ENCODE data around the gene PADI3. TPM values are rescaled to one million over a fixed set of nuclear protein-coding genes. Genes with fewer than 3 reads are reported as not detected.

Gene PADI3
- total RNA-seq, 4 donors from 2014 or later, result not detected

- no peak overlapping the region for H3K27ac ChIP-seq
- TF ChIP-seq POLR2A (IDR thresholded peaks at IDR 0.05) (no peak), CTCF (IDR thresholded peaks at IDR 0.05) (no peak)
- no peaks in the 10 kb centered on the region for H3K27me3 ChIP-seq
- no peaks in the 10 kb centered on the region for H3K4me1 ChIP-seq
- no peak overlapping the region for H3K4me3 ChIP-seq
- H3K36me3 ChIP-seq, result no peaks in the 10 kb centered on the region
- DNase-seq, result no peak
- H3K9me3 ChIP-seq, result no peaks in the 10 kb centered on the region
- intact Hi-C loops (cut with DNase I; ENCODE audit: low total_unique reads), result no loop called here
These were observed 33.9 kb downstream of the PADI3 start for GRCh38 chr1:17282836-17283235.

- intact Hi-C loops (cut with DNase I; ENCODE audit: low total_unique reads), result no loop called here
- no peak overlapping the region for H3K4me3 ChIP-seq
- H3K9me3 ChIP-seq, result no peaks in the 10 kb centered on the region
- H3K27ac ChIP-seq, result no peak overlapping the region
- no peaks in the 10 kb centered on the region for H3K27me3 ChIP-seq
- DNase-seq, result no peak
- no peak for TF ChIP-seq POLR2A (IDR thresholded peaks at IDR 0.05)
- no peak for TF ChIP-seq CTCF (IDR thresholded peaks at IDR 0.05)
- H3K36me3 ChIP-seq, result no peaks in the 10 kb centered on the region
- H3K4me1 ChIP-seq, result no peaks in the 10 kb centered on the region
These were observed 37.7 kb downstream of the PADI3 start for GRCh38 chr1:17286646-17287045.

DNA sequence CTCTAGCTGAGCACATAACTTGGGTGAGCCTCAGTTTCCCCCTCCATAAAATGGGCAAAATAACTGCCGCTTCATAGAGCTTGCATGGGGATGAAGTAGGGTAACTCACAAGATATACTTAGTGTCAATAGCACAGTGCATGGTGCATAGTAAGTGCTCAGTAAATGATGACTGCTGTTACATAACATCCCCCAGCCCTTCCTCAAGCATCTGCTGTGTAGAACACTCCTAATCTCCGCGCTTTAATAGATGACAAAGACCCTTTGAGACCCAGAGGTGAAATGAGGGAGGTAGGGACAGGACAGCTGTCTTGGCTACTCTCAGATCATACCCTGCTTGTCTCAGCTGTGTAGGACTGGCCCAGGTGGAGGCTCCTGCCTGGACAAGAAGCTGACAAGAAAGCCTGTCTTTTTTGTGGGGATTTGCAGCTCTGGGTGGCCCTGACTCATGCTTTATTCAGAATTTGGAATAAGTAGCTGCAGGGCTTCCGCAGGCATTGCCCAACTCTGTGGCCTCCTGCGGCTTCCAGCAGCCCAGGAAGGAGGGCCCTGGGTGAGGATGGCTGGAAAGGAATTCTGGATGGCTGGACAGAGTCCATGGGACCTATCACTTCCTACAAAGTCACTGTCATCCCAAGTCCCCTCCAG is 38.4 kb downstream of the PADI3 start:
- TF ChIP-seq CTCF (IDR thresholded peaks at IDR 0.05), result no peak
- TF ChIP-seq POLR2A (IDR thresholded peaks at IDR 0.05), result no peak
- no peaks in the 10 kb centered on the region for H3K36me3 ChIP-seq
- H3K4me1 ChIP-seq, result no peaks in the 10 kb centered on the region
- no peak overlapping the region for H3K4me3 ChIP-seq
- H3K27ac ChIP-seq, result no peak overlapping the region
- DNase-seq, result no peak
- intact Hi-C loops (cut with DNase I; ENCODE audit: low total_unique reads), result no loop called here
- H3K27me3 ChIP-seq, result no peaks in the 10 kb centered on the region
- no peaks in the 10 kb centered on the region for H3K9me3 ChIP-seq

DNA sequence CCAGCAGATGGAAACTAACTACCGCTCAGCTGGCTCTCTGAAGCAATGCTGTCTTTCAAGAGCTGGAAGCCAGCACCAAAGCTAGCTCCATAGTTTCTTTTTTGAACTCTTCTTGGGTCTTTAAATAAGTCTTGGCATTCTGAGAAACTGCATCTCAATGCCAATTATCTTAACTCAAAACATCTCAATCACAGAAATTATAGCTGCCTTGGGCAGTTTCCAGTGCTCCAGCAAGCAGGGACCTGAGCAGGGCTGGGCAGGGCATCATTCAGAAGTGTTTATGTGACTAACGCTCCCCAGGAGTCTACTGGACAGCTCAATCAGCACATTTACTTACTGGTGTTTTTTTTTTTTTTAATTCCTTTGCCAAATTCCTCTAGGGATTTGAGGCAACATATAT is 40.8 kb downstream of the PADI3 start:
- intact Hi-C loops (cut with DNase I; ENCODE audit: low total_unique reads), result no loop called here
- Histone ChIP-seq H3K36me3 (no peaks in the 10 kb centered on the region), H3K4me1 (no peaks in the 10 kb centered on the region), H3K9me3 (no peaks in the 10 kb centered on the region), H3K27ac (no peak overlapping the region), H3K27me3 (no peaks in the 10 kb centered on the region), H3K4me3 (no peak overlapping the region)
- no peak for TF ChIP-seq POLR2A (IDR thresholded peaks at IDR 0.05)
- no peak for TF ChIP-seq CTCF (IDR thresholded peaks at IDR 0.05)
- DNase-seq, result no peak

DNA sequence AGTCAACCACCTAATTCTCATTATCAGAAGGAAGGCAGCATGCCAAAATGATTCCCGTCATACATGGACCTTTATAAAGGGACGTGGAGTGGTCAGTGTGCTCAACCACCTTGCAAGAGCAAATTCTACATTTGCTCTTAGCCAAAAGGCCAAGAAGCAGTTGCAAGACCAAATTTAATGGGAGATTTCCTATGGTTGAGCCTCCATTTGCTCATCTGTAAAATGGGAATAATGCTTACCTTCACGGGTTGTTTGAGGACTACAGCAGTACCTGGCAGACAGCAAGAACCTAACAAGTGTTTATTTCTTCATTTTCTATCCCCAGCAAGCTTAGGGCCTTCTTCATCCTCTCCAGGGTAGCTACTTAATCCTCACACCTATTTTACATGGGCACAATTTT is 41.7 kb downstream of the PADI3 start:
- H3K4me3 ChIP-seq, result no peak overlapping the region
- no peaks in the 10 kb centered on the region for H3K36me3 ChIP-seq
- no peak overlapping the region for H3K27ac ChIP-seq
- intact Hi-C loops (cut with DNase I; ENCODE audit: low total_unique reads), result no loop called here
- TF ChIP-seq CTCF (IDR thresholded peaks at IDR 0.05), result no peak
- no peak for TF ChIP-seq POLR2A (IDR thresholded peaks at IDR 0.05)
- no peaks in the 10 kb centered on the region for H3K4me1 ChIP-seq
- H3K9me3 ChIP-seq, result no peaks in the 10 kb centered on the region
- DNase-seq, result no peak
- no peaks in the 10 kb centered on the region for H3K27me3 ChIP-seq
